Spinal cord (tissue), 10 donors: ENCODE results near the gene C3orf52. TPM values are rescaled to one million over a fixed set of nuclear protein-coding genes. Genes with fewer than 3 reads are reported as not detected.

ENCODE experiments used
- DNase-seq, 6 donors: peaks; one replicate each; pipeline versions ENCODE4 v3.0.0 to v3.0.0-alpha.2; 2013 to 2015; ENCODE audit warnings: low spot score in 6 of 6, low read depth in 4 of 6
- H3K27ac ChIP-seq: one replicate; pipeline ENCODE4 v1.5.1; 2013; ENCODE audit warnings: low read depth, low read length, control low read depth
- H3K27me3 ChIP-seq: one replicate; pipeline ENCODE4 v1.6.1; 2013; ENCODE audit warnings: low read length; ENCODE audit not compliant: control insufficient read depth, insufficient read depth
- H3K36me3 ChIP-seq: one replicate; pipeline ENCODE4 v1.6.1; 2013; ENCODE audit warnings: low read length; ENCODE audit not compliant: control insufficient read depth, insufficient read depth
- H3K4me1 ChIP-seq: one replicate; pipeline ENCODE4 v1.6.1; 2013; ENCODE audit warnings: low read length; ENCODE audit not compliant: control insufficient read depth, insufficient read depth
- H3K4me3 ChIP-seq: one replicate; pipeline ENCODE4 v1.5.1; 2013; ENCODE audit warnings: low read depth, low read length, control low read depth
- H3K9me3 ChIP-seq: one replicate; pipeline ENCODE4 v1.6.1; 2013; ENCODE audit warnings: low read length; ENCODE audit not compliant: control insufficient read depth, insufficient read depth
- WGBS: methylation state at CpG from one replicate; pipeline ENCODE4 v1.1.5; 2013; ENCODE audit warnings: missing lambda C conversion rate; ENCODE audit not compliant: insufficient coverage; 5-methylcytosine and 5-hydroxymethylcytosine counted together
- polyA plus RNA-seq, 2 donors: library from polyadenylated mRNA; unstranded; fragments of 120-200 nt; gene quantifications; one replicate each; pipeline ENCODE4 v1.2.1, GENCODE V29; 2013; ENCODE audit not compliant: insufficient read length in 2 of 2
- total RNA-seq, 2 donors: library from RNA; depleted of rRNA in 1 of 2; stranded (reverse); fragments of 120-200 nt in 1 of 2; fragments of >200 nt in 1 of 2; gene quantifications; one replicate each; pipeline versions ENCODE4 v1.2.3 to v1.2.4, GENCODE V29; 2013 to 2014
- donor health status: healthy.

Gene C3orf52
- total and polyA plus RNA-seq, 4 donors = 1.1 to 2.7 (median 1.7) TPM

- no peaks in the 10 kb centered on the region for H3K36me3 ChIP-seq
- DNase-seq = no peak
- 83% methylated on average over 4 of the region's 5 CpGs for WGBS
- H3K4me1 ChIP-seq = peaks cover 3% of the 10 kb centered on the region
- H3K4me3 ChIP-seq = no peak overlapping the region
- no peaks in the 10 kb centered on the region for H3K27me3 ChIP-seq
- H3K27ac ChIP-seq = no peak overlapping the region
- no peaks in the 10 kb centered on the region for H3K9me3 ChIP-seq
These were observed 47.6 kb downstream of the C3orf52 start for GRCh38 chr3:112133626-112134334.

GRCh38 chr3:112134335-112135124 is 48.3 kb downstream of the C3orf52 start:
- Histone ChIP-seq H3K27me3 (no peaks in the 10 kb centered on the region), H3K4me3 (no peak overlapping the region), H3K27ac (no peak overlapping the region), H3K9me3 (no peaks in the 10 kb centered on the region), H3K4me1 (peaks cover 3% of the 10 kb centered on the region), H3K36me3 (no peaks in the 10 kb centered on the region)
- DNase-seq = no peak
- WGBS = 55% methylated on average over 5 of the region's 8 CpGs

GRCh38 chr3:112136046-112136445 is 49.9 kb downstream of the C3orf52 start:
- no peak for DNase-seq
- H3K4me3 ChIP-seq = no peak overlapping the region
- H3K4me1 ChIP-seq = peaks cover 3% of the 10 kb centered on the region
- H3K27ac ChIP-seq = no peak overlapping the region
- no CpG with 5 or more reads among the region's 1 CpG for WGBS
- H3K9me3 ChIP-seq = no peaks in the 10 kb centered on the region
- H3K27me3 ChIP-seq = no peaks in the 10 kb centered on the region
- H3K36me3 ChIP-seq = no peaks in the 10 kb centered on the region

GRCh38 chr3:112136959-112137693 is 50.9 kb downstream of the C3orf52 start:
- H3K9me3 ChIP-seq = no peaks in the 10 kb centered on the region
- no peak overlapping the region for H3K27ac ChIP-seq
- no peaks in the 10 kb centered on the region for H3K27me3 ChIP-seq
- no CpG with 5 or more reads among the region's 5 CpGs for WGBS
- H3K36me3 ChIP-seq = no peaks in the 10 kb centered on the region
- DNase-seq = peak; percentile 38 to 88 (median 54)
- H3K4me1 ChIP-seq = peaks cover 3% of the 10 kb centered on the region
- H3K4me3 ChIP-seq = no peak overlapping the region

- 60% methylated on average over 2 of the region's 4 CpGs for WGBS
- no peaks in the 10 kb centered on the region for H3K36me3 ChIP-seq
- no peak overlapping the region for H3K4me3 ChIP-seq
- H3K27ac ChIP-seq = peak overlapping the region; percentile 17
- H3K9me3 ChIP-seq = no peaks in the 10 kb centered on the region
- no peak for DNase-seq
- peaks cover 3% of the 10 kb centered on the region for H3K4me1 ChIP-seq
- H3K27me3 ChIP-seq = no peaks in the 10 kb centered on the region
These were observed 51.6 kb downstream of the C3orf52 start for GRCh38 chr3:112137781-112138180.

GRCh38 chr3:112138219-112138969 is 52.2 kb downstream of the C3orf52 start:
- no peak overlapping the region for H3K4me3 ChIP-seq
- DNase-seq = no peak
- 36% methylated on average over 1 of the region's 1 CpG for WGBS
- H3K36me3 ChIP-seq = no peaks in the 10 kb centered on the region
- H3K27me3 ChIP-seq = no peaks in the 10 kb centered on the region
- peaks cover 3% of the 10 kb centered on the region for H3K4me1 ChIP-seq
- no peaks in the 10 kb centered on the region for H3K9me3 ChIP-seq
- H3K27ac ChIP-seq = no peak overlapping the region

GRCh38 chr3:112140584-112140983 is 54.4 kb downstream of the C3orf52 start:
- H3K9me3 ChIP-seq = no peaks in the 10 kb centered on the region
- no peak overlapping the region for H3K4me3 ChIP-seq
- peaks cover 3% of the 10 kb centered on the region for H3K4me1 ChIP-seq
- no peaks in the 10 kb centered on the region for H3K36me3 ChIP-seq
- H3K27ac ChIP-seq = no peak overlapping the region
- no peak for DNase-seq
- WGBS = no CpG with 5 or more reads among the region's 1 CpG
- no peaks in the 10 kb centered on the region for H3K27me3 ChIP-seq

GRCh38 chr3:112141293-112141692 is 55.1 kb downstream of the C3orf52 start:
- Histone ChIP-seq H3K27ac (no peak overlapping the region), H3K36me3 (no peaks in the 10 kb centered on the region), H3K4me3 (no peak overlapping the region), H3K27me3 (no peaks in the 10 kb centered on the region), H3K9me3 (no peaks in the 10 kb centered on the region), H3K4me1 (peaks cover 3% of the 10 kb centered on the region)
- no peak for DNase-seq
- no CpG with 5 or more reads among the region's 2 CpGs for WGBS

GRCh38 chr3:112143251-112143650 is 57.1 kb downstream of the C3orf52 start:
- Histone ChIP-seq H3K4me1 (no peaks in the 10 kb centered on the region), H3K36me3 (no peaks in the 10 kb centered on the region), H3K4me3 (no peak overlapping the region), H3K27ac (no peak overlapping the region), H3K9me3 (no peaks in the 10 kb centered on the region), H3K27me3 (no peaks in the 10 kb centered on the region)
- WGBS = 100% methylated on average over 1 of the region's 1 CpG
- DNase-seq = no peak
